SK-N-SH (cell line): ENCODE measurements around the gene C9orf78. TPM values are rescaled to one million over a fixed set of nuclear protein-coding genes. Genes with fewer than 3 reads are reported as not detected.

Experiments used
- CTCF ChIA-PET: fragments of 300-600, 350-600 bp; formaldehyde crosslinking; extraction: SDS; loops from one replicate; lab custom pipeline; 2021; lab: Yijun Ruan, JAX
- POLR2A ChIA-PET: fragments of 350-600 bp; sonication (Branson Sonifier 250); formaldehyde crosslinking; extraction: SDS; loops from one replicate; lab custom pipeline; 2020; ENCODE audit warnings: antibody characterized with exemption, inconsistent platforms; lab: Yijun Ruan, JAX
- DNase-seq: peaks from one replicate; pipeline ENCODE4 v3.0.0; 2012
- H2AFZ ChIP-seq: fragments of 200-600 bp; sonication (generic); 2 replicates; pipeline ENCODE4 v1.8.1; 2016; ENCODE audit warnings: antibody characterized with exemption, mild to moderate bottlenecking, low read depth
- H3F3A ChIP-seq: fragments of 200-600 bp; sonication (generic); replicated peaks from 2 replicates; pipeline ENCODE3; 2016; ENCODE audit warnings: antibody characterized with exemption, mild to moderate bottlenecking; ENCODE audit not compliant: insufficient read depth
- H3K27ac ChIP-seq, 2 experiments: fragments of 200-500 bp in 1 of 2; fragments of 200-600 bp in 1 of 2; sonication (Bioruptor generic) in 1 of 2; sonication (generic), shearing (Covaris generic) in 1 of 2; 2 replicates each; pipeline versions ENCODE4 v1.5.1 to v1.6.1; 2014 to 2016; ENCODE audit warnings: low read depth in 2 of 2, inconsistent platforms in 1 of 2, low read length in 1 of 2, mild to moderate bottlenecking in 1 of 2, mixed read lengths in 1 of 2
- H3K27me3 ChIP-seq: fragments of 200-600 bp; sonication (generic), shearing (Covaris generic); 2 replicates; pipeline ENCODE4 v1.6.1; 2016; ENCODE audit warnings: mixed run types; ENCODE audit not compliant: insufficient read depth
- H3K36me3 ChIP-seq, 2 experiments: fragments of 200-500 bp in 1 of 2; fragments of 200-600 bp in 1 of 2; sonication (Bioruptor generic) in 1 of 2; sonication (generic) in 1 of 2; replicated peaks in 1 of 2; 2 replicates each; pipeline versions ENCODE3 to v1.5.1; 2014 to 2016; ENCODE audit warnings: low read length in 1 of 2, mild to moderate bottlenecking in 1 of 2; ENCODE audit not compliant: insufficient read depth in 2 of 2, control insufficient read depth in 1 of 2
- H3K4me1 ChIP-seq, 2 experiments: fragments of 200-500 bp in 1 of 2; fragments of 200-600 bp in 1 of 2; sonication (Bioruptor generic) in 1 of 2; sonication (generic), shearing (Covaris generic) in 1 of 2; 2 replicates each; pipeline versions ENCODE4 v1.5.1 to v1.6.1; 2014 to 2016; ENCODE audit warnings: low read depth in 1 of 2, low read length in 1 of 2, mixed run types in 1 of 2; ENCODE audit not compliant: insufficient read depth in 2 of 2, control insufficient read depth in 1 of 2
- H3K4me2 ChIP-seq: fragments of 200-600 bp; sonication (generic), shearing (Covaris generic); 2 replicates; pipeline ENCODE4 v1.6.1; 2017; ENCODE audit warnings: mixed run types
- H3K4me3 ChIP-seq, 2 experiments: fragments of 200-500 bp in 1 of 2; fragments of 200-600 bp in 1 of 2; sonication (Bioruptor generic) in 1 of 2; sonication (generic), shearing (Covaris generic) in 1 of 2; 2 replicates each; pipeline versions ENCODE4 v1.5.1 to v1.8.1; 2014 to 2016; ENCODE audit warnings: low read depth in 2 of 2, inconsistent platforms in 1 of 2, low read length in 1 of 2, mild to moderate bottlenecking in 1 of 2, mixed read lengths in 1 of 2, moderate library complexity in 1 of 2
- H3K79me2 ChIP-seq: fragments of 200-600 bp; sonication (generic); 2 replicates; pipeline ENCODE4 v1.8.1; 2017; ENCODE audit warnings: mild to moderate bottlenecking; ENCODE audit not compliant: insufficient read depth
- H3K9ac ChIP-seq: fragments of 200-600 bp; sonication (generic); 2 replicates; pipeline ENCODE4 v1.6.1; 2017; ENCODE audit warnings: mixed run types
- H3K9me2 ChIP-seq: fragments of 200-600 bp; sonication (generic); 2 replicates; pipeline ENCODE4 v1.6.1; 2017; ENCODE audit warnings: mixed run types
- H3K9me3 ChIP-seq: fragments of 200-600 bp; sonication (generic); 2 replicates; pipeline ENCODE4 v1.6.1; 2017; ENCODE audit warnings: mixed run types, mild to moderate bottlenecking, moderate library complexity
- H4K20me1 ChIP-seq: fragments of 200-600 bp; sonication (generic); 2 replicates; pipeline ENCODE4 v1.6.1; 2017; ENCODE audit warnings: mild to moderate bottlenecking, mixed run types; ENCODE audit not compliant: insufficient read depth
- FOXM1 ChIP-seq: IDR thresholded peaks from 2 replicates; pipeline ENCODE4 v1.4.0; 2012; ENCODE audit warnings: low read depth, mild to moderate bottlenecking
- JUND ChIP-seq: IDR thresholded peaks from 2 replicates; pipeline ENCODE4 v1.4.0; 2012
- MEF2A ChIP-seq: IDR thresholded peaks from 2 replicates; pipeline ENCODE4 v1.4.0; 2012; ENCODE audit warnings: low read depth, borderline replicate concordance
- MXI1 ChIP-seq: IDR thresholded peaks from 2 replicates; pipeline ENCODE4 v1.6.1; 2012; ENCODE audit warnings: mild to moderate bottlenecking, low read depth, low read length, improper control_type of control experiment
- POLR2AphosphoS5 ChIP-seq: IDR thresholded peaks from 2 replicates; pipeline ENCODE4 v1.6.1; 2012; ENCODE audit warnings: low read depth, low read length
- RAD21 ChIP-seq: IDR thresholded peaks from 2 replicates; pipeline ENCODE4 v1.6.1; 2012; ENCODE audit warnings: mild to moderate bottlenecking, low read length
- RXRA ChIP-seq: IDR thresholded peaks from 2 replicates; pipeline ENCODE4 v1.4.0; 2012; ENCODE audit warnings: low read depth, mild to moderate bottlenecking, borderline replicate concordance
- WGBS: methylation state at CpG from one replicate; pipeline ENCODE4 v1.1.6; 2017; ENCODE audit warnings: low lambda C conversion rate; 5-methylcytosine and 5-hydroxymethylcytosine counted together
- polyA plus RNA-seq, 3 experiments: library from polyadenylated mRNA; depleted of rRNA; stranded (reverse); fragments of >200 nt; gene quantifications; 2 replicates each; pipeline ENCODE4 v1.2.3, GENCODE V29; 2012
- TF ChIP-seq, protein P1 (sequence below): IDR thresholded peaks from 2 replicates; pipeline ENCODE4; 2012
- TF ChIP-seq, protein P2 (sequence below): IDR thresholded peaks from 2 replicates; pipeline ENCODE4 v1.4.0; 2012; ENCODE audit warnings: low read depth, borderline replicate concordance
- TF ChIP-seq, protein P3 (sequence below): fragments of 150-350 bp; IDR thresholded peaks from 2 replicates; pipeline ENCODE4 v1.6.1; 2017; ENCODE audit warnings: antibody characterized with exemption, low read length, low read depth, borderline replicate concordance
- TF ChIP-seq, protein P4 (sequence below): IDR thresholded peaks from 2 replicates; pipeline ENCODE4 v1.6.1; 2012; ENCODE audit warnings: mild to moderate bottlenecking, low read depth, low read length, moderate library complexity
- TF ChIP-seq, protein P5 (sequence below): fragments of 150-350 bp; IDR thresholded peaks from 2 replicates; pipeline ENCODE4 v1.6.1; 2016; ENCODE audit warnings: mild to moderate bottlenecking, low read depth, low read length

Gene C9orf78
- polyA plus RNA-seq, 1 of the 3 experiments (the other 2 are of a cell fraction): 59.2 TPM

DNA sequence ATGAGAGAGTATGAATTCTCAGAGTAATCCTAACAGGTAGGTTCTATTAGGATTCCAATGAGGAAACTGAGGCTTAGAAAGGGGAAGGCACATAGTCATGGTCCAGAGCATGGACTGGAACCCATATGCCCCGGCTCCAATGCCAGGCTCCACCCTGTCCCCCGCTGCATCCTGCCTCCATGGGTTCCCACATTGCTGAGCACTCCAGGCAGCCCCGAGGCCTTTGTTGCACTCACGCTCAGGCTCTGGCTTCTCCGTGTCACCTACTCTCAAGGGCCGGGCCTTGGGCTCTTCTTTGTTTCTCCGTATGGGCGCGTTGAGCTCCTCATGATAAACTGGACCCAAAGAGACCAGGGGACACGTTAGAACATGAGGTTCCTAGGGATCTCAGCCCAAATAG is 6.1 kb downstream of the C9orf78 start:
- no peaks in the 10 kb centered on the region for H3K27me3 ChIP-seq
- peaks cover 20% of the 10 kb centered on the region for H3F3A ChIP-seq
- H3K9me2 ChIP-seq: no peaks in the 10 kb centered on the region
- H3K9me3 ChIP-seq: no peaks in the 10 kb centered on the region
- TF ChIP-seq, protein P1, sequence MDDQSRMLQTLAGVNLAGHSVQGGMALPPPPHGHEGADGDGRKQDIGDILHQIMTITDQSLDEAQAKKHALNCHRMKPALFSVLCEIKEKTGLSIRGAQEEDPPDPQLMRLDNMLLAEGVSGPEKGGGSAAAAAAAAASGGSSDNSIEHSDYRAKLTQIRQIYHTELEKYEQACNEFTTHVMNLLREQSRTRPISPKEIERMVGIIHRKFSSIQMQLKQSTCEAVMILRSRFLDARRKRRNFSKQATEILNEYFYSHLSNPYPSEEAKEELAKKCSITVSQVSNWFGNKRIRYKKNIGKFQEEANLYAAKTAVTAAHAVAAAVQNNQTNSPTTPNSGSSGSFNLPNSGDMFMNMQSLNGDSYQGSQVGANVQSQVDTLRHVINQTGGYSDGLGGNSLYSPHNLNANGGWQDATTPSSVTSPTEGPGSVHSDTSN: no peak
- TF ChIP-seq, protein P2, sequence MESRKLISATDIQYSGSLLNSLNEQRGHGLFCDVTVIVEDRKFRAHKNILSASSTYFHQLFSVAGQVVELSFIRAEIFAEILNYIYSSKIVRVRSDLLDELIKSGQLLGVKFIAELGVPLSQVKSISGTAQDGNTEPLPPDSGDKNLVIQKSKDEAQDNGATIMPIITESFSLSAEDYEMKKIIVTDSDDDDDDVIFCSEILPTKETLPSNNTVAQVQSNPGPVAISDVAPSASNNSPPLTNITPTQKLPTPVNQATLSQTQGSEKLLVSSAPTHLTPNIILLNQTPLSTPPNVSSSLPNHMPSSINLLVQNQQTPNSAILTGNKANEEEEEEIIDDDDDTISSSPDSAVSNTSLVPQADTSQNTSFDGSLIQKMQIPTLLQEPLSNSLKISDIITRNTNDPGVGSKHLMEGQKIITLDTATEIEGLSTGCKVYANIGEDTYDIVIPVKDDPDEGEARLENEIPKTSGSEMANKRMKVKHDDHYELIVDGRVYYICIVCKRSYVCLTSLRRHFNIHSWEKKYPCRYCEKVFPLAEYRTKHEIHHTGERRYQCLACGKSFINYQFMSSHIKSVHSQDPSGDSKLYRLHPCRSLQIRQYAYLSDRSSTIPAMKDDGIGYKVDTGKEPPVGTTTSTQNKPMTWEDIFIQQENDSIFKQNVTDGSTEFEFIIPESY: no peak
- TF ChIP-seq, protein P3, sequence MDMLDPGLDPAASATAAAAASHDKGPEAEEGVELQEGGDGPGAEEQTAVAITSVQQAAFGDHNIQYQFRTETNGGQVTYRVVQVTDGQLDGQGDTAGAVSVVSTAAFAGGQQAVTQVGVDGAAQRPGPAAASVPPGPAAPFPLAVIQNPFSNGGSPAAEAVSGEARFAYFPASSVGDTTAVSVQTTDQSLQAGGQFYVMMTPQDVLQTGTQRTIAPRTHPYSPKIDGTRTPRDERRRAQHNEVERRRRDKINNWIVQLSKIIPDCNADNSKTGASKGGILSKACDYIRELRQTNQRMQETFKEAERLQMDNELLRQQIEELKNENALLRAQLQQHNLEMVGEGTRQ: no peak
- TF ChIP-seq, all 33 proteins: peak for 0
- Histone ChIP-seq H3K36me3 (peaks cover 45 to 51% of the 10 kb centered on the region in 2 experiments), H3K9ac (no peak overlapping the region), H3K79me2 (peaks cover 13% of the 10 kb centered on the region), H2AFZ (no peak overlapping the region), H4K20me1 (no peaks in the 10 kb centered on the region), H3K4me3 (no peak overlapping the region), H3K27ac (no peak overlapping the region), H3K4me1 (peaks cover 2 to 4% of the 10 kb centered on the region in 2 experiments; a peak in 2 of 4 replicates), H3K4me2 (no peak overlapping the region)
- WGBS: 95% methylated on average over 10 of the region's 10 CpGs
- DNase-seq: no peak
- ChIA-PET CTCF (no interaction called here), POLR2A (interaction anchor here (1.4 kb wide), 1 partner anchor 10 kb away, joined by 3 read pairs; no protein-coding TSS in a partner anchor)

DNA sequence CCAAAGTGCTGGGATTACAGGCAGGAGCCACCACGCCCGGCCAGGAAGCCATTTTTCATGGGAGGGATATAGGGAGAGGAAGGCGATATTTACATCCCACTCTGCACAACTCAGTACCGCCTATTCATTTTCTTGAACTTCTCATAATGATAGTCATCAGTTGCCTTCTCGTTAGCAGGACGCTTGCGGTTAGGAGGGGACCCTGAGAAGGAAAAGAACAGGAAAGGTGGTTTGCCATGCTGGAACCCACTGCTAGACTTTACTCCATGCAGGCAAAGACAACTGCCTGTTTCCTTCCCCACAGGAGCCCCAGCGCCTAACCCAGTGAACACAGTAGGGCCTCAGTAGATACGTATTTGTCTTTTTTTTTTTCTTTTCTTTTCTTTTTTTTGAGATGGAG is 7.0 kb downstream of the C9orf78 start:
- H3K27ac ChIP-seq: no peak overlapping the region
- H3K9me2 ChIP-seq: no peaks in the 10 kb centered on the region
- H3K4me2 ChIP-seq: no peak overlapping the region
- POLR2A ChIA-PET: interaction anchor here (1.4 kb wide), 1 partner anchor 11 kb away, joined by 3 read pairs; no protein-coding TSS in a partner anchor
- H3K79me2 ChIP-seq: peaks cover 5% of the 10 kb centered on the region
- CTCF ChIA-PET: no interaction called here
- TF ChIP-seq POLR2AphosphoS5: no peak
- no peak for TF ChIP-seq MEF2A
- no peak for TF ChIP-seq JUND
- TF ChIP-seq, protein P4, sequence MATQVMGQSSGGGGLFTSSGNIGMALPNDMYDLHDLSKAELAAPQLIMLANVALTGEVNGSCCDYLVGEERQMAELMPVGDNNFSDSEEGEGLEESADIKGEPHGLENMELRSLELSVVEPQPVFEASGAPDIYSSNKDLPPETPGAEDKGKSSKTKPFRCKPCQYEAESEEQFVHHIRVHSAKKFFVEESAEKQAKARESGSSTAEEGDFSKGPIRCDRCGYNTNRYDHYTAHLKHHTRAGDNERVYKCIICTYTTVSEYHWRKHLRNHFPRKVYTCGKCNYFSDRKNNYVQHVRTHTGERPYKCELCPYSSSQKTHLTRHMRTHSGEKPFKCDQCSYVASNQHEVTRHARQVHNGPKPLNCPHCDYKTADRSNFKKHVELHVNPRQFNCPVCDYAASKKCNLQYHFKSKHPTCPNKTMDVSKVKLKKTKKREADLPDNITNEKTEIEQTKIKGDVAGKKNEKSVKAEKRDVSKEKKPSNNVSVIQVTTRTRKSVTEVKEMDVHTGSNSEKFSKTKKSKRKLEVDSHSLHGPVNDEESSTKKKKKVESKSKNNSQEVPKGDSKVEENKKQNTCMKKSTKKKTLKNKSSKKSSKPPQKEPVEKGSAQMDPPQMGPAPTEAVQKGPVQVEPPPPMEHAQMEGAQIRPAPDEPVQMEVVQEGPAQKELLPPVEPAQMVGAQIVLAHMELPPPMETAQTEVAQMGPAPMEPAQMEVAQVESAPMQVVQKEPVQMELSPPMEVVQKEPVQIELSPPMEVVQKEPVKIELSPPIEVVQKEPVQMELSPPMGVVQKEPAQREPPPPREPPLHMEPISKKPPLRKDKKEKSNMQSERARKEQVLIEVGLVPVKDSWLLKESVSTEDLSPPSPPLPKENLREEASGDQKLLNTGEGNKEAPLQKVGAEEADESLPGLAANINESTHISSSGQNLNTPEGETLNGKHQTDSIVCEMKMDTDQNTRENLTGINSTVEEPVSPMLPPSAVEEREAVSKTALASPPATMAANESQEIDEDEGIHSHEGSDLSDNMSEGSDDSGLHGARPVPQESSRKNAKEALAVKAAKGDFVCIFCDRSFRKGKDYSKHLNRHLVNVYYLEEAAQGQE: no peak
- TF ChIP-seq, protein P5, sequence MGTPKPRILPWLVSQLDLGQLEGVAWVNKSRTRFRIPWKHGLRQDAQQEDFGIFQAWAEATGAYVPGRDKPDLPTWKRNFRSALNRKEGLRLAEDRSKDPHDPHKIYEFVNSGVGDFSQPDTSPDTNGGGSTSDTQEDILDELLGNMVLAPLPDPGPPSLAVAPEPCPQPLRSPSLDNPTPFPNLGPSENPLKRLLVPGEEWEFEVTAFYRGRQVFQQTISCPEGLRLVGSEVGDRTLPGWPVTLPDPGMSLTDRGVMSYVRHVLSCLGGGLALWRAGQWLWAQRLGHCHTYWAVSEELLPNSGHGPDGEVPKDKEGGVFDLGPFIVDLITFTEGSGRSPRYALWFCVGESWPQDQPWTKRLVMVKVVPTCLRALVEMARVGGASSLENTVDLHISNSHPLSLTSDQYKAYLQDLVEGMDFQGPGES: no peak
- TF ChIP-seq MXI1: no peak
- no peak for TF ChIP-seq RXRA
- TF ChIP-seq FOXM1: no peak
- no peak for TF ChIP-seq RAD21
- no peak overlapping the region for H3K9ac ChIP-seq
- no peaks in the 10 kb centered on the region for H3K4me1 ChIP-seq
- H2AFZ ChIP-seq: no peak overlapping the region
- H3K9me3 ChIP-seq: no peaks in the 10 kb centered on the region
- no peaks in the 10 kb centered on the region for H4K20me1 ChIP-seq
- peaks cover 20% of the 10 kb centered on the region for H3F3A ChIP-seq
- no peaks in the 10 kb centered on the region for H3K27me3 ChIP-seq
- peaks cover 40 to 47% of the 10 kb centered on the region in 2 experiments for H3K36me3 ChIP-seq
- WGBS: 94% methylated on average over 9 of the region's 9 CpGs
- H3K4me3 ChIP-seq: no peak overlapping the region
- no peak for DNase-seq
